GOT3 (cell line): ENCODE measurements around the gene NEO1.
"Not testable (repeated sequence)": the region's sequence is repeated elsewhere in the genome, so short reads cannot be mapped to it uniquely, and the experiment has no call there.

Source experiments
- DNase-seq: peaks from one replicate; lab custom pipeline; 2025; ENCODE audit warnings: mixed read lengths; lab: John Stamatoyannopoulos, UW

Gene NEO1

DNA sequence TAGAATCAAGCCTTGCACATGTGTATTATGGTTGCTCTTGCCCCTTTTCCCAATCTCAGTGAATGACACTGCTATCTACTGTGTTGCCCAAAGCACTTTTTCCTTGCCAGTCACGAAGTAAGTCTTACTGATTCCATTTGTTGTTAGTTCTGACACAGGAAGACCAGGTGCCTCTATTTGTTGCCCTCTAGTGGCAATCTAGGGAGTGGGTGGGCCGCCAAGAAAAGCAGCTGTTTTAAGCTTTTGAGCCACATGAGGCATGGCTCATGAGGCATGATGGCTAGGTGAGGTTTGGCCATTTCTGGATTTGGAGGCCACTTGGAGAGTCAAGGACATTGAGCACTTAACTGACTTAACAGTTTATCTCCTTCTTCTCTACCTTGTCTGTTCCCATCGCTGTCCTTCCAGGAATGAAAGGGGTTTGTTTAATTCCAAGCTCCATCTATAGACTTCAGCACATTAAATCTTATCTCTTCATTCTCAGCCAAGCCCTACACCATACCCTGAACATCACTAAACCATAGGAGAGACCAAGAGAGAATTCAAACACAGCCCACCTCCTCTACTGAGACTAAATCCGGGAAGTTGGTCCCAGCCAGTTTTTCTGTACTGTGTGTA lies 213.4 kb downstream of the NEO1 start:
- DNase-seq: no peak

DNA sequence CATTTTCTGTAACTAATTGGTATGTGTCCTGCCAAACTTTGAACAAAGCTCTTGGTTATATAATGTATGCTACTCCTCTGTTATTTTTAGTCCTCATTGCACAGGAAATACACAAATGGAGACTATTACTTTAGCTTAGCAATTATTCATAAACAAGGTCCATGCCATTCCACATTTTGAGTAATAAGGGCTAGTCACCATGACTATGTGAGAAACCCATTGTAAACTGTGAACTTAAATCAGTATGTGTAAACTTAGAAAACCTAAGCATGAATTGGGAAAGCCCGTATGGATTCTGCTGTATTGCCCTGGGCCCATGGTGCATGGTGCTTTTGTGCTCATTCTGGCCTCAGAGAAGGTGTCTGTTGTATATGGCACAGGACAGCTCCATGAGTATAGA lies 216.2 kb downstream of the NEO1 start:
- no peak for DNase-seq

DNA sequence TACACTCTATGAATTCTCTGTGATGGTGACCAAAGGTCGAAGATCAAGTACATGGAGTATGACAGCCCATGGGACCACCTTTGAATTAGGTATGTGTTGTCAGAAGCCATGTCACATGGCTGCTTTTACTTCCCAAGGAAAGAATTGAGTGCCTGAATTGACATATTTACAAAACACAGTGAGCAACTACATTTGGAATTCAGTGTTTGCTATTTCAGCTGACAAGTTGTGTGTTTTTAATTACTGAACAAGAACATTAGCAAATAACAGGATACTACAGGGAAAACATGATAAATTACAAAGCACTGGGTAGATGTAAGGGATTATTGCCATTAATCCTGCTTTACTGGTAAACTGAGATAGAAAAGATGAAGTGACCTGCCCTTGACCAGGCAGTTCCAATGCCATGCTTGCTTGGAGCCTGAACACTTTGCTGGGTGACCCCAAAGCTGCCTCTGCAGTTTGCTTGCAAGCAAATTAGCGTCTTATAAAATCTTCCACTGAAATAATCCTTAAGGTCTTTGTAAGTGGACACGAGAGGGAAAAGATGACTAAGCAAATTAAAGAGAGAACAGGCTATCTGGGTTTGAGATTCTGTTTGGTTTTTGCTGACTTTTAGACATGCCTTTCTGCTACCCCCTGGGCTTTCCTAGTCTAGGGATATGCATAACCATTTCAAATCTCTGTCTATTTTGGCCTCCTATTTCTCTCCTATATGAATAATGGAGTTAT lies 218.3 kb downstream of the NEO1 start:
- DNase-seq: no peak

GRCh38 chr15:73273181-73274002 lies 221.1 kb downstream of the NEO1 start:
- no peak for DNase-seq

- DNase-seq: no peak
Measured at GRCh38 chr15:73275862-73276261, 223.6 kb downstream of the NEO1 start.

GRCh38 chr15:73282567-73283365 lies 230.5 kb downstream of the NEO1 start:
- no peak for DNase-seq

- no peak for DNase-seq
Measured at GRCh38 chr15:73283366-73283962, 231.2 kb downstream of the NEO1 start.

DNA sequence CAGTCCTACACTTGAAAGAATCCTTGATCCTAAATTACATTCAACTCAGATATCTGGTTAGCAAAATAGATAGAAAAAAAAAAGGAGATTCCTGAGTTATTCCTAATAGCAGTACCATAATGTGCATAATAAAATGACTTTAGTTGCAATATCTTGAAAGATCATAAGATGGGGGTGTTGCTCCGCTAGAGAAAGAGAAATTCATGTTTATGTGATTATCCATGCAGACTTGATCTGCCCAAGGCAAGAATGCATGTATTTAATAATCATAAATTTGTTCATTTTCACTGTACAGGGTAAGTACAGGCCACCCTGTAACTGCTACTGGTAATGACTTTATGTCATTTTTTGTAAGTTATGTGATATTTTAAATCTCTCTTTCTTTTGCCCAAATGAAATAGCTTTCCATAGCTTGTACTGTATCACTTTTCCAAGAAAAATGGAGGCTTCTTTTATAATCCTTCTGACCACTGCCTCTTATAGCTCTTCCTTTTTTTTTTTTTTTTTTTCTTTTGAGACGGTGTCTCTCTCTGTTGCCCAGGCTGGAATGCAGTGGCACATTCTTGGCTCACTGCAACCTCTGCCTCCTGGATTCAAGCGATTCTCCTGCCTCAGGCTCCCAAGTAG lies 231.9 kb downstream of the NEO1 start:
- DNase-seq: no peak

- no peak for DNase-seq
Measured at GRCh38 chr15:73286311-73286710, 234.0 kb downstream of the NEO1 start.

GRCh38 chr15:73287019-73287418 lies 234.8 kb downstream of the NEO1 start:
- no peak for DNase-seq

GRCh38 chr15:73291441-73291840 lies 239.2 kb downstream of the NEO1 start:
- DNase-seq: no peak

DNA sequence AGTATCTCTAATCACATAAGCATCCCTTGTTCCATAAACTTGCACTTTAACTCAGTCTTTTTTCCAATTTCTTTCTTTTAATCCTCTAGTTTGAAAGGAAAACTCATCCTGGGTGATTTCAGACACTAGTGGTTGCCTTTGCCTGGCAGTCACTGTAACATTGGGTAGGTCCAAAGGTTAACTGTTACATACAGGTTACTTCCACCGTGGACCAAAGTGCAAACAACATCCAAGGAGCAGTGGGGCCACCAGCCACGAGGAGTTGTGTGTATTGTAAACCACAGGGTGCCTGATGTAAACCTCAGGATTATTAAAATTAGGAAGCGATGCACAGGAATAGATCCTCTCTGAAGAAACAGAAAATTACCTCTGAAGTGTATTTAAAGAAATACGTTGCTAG lies 241.5 kb downstream of the NEO1 start:
- DNase-seq: no peak

- DNase-seq: no peak
Measured at GRCh38 chr15:73295630-73296286, 243.5 kb downstream of the NEO1 start.

DNA sequence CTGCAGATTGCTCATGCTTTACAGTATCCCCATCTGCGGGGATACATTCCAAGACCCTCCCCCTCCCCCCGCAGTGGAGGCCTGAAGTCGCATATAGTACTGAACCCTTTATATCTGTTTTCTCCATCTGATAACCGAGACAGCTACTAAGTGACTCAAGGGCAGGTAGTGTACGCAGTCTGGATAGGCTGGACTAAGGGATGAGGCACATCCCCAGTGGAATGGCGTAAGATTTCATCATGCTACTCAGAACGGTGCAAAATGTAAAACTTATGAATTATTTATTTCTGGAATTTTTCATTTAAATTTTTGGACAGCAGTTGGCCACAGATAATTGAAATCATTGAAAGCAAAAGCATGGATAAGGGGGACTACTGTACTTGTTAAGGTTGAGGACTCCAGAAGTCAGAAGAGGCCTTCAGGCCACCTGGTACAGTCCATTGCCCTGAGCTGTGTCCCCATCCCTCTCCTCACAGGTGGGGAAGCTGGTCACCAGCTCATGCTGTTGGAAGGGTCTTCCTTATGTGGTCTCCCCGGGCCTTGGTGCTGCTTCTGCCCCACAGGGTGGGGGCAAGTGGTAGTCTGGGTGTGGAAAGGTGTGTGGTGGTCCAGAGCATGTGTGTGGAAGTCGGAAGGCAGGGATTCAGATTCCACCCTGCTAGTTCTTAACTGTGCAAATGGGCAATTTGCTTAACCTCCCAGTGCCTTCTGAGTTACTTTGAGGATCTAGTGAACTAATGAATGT lies 244.5 kb downstream of the NEO1 start:
- no peak for DNase-seq

- DNase-seq: no peak
Measured at GRCh38 chr15:73298522-73299245, 246.4 kb downstream of the NEO1 start.

- DNase-seq: not testable (repeated sequence)
Measured at GRCh38 chr15:73300286-73300685, 248.0 kb downstream of the NEO1 start.

- no peak for DNase-seq
Measured at GRCh38 chr15:73303636-73304035, 251.4 kb downstream of the NEO1 start.

- no peak for DNase-seq
Measured at GRCh38 chr15:73305331-73306211, 253.3 kb downstream of the NEO1 start.
